NCI-H2107 treated with DMSO at 0.1 percent for 48 hours (cell line): ENCODE measurements around the gene SUN1.

ENCODE experiments used
- DNase-seq: peaks from one replicate; lab custom pipeline; 2025; ENCODE audit not compliant: unreplicated experiment; lab: John Stamatoyannopoulos, UW

SUN1 gene

GRCh38 chr7:875476-876076, 43.3 kb downstream of the SUN1 start:
- DNase-seq, result peak; percentile 56

- DNase-seq, result peak; percentile 82
These were observed 44.0 kb downstream of the SUN1 start, which contains the start of gene GET4 for GRCh38 chr7:876077-876971. TSS of gene GET4 (plus strand) at chr7:876554. CDS start at chr7:876646, 92 bp downstream.

- DNase-seq, result no peak
These were observed 44.7 kb downstream of the SUN1 start for GRCh38 chr7:876972-877311.

- peak; percentile 35 for DNase-seq
These were observed 45.3 kb downstream of the SUN1 start for GRCh38 chr7:877312-878232.

- DNase-seq, result no peak
These were observed 46.8 kb downstream of the SUN1 start for GRCh38 chr7:879093-879492.

GRCh38 chr7:879706-880105, 47.4 kb downstream of the SUN1 start:
- no peak for DNase-seq

GRCh38 chr7:880450-880849, 48.2 kb downstream of the SUN1 start:
- DNase-seq, result no peak

DNA sequence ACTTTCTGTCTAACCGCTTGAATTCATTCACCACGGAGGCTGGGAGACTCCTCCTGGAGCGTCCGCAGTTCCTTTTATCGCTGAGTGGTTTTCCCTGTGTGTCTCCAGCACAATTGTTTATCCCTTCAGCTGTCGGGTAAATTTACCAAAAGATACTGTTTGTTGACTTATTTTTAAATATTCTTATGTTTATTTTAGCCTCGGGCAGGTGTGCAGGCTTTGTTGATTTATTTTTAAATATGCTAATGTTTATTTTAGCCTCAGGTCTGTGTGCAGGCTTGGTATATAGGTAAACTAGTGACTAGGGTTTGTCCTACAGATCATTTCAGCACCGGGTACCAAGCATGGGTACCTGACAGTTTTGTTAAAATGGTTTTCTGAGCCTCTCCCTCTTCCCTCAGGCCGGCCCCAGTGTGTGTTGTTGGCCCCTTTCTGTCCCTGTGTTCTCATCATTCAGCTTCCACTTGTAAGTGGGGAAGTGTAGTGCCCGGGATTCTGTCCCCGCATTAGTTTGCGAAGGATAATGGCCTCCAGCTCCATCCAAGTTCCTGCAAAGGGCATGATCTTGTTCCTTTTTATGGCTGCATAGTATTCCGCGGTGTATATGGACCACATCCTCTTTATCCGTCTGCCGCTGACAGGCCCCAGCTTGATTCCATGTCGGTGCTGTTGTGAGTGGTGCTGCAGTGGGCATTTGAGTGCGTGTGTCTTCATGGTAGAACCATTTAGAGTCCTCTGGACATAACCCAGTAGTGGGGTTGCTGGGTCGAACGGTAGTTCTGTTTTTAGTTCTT, 49.4 kb downstream of the SUN1 start:
- no peak for DNase-seq

DNA sequence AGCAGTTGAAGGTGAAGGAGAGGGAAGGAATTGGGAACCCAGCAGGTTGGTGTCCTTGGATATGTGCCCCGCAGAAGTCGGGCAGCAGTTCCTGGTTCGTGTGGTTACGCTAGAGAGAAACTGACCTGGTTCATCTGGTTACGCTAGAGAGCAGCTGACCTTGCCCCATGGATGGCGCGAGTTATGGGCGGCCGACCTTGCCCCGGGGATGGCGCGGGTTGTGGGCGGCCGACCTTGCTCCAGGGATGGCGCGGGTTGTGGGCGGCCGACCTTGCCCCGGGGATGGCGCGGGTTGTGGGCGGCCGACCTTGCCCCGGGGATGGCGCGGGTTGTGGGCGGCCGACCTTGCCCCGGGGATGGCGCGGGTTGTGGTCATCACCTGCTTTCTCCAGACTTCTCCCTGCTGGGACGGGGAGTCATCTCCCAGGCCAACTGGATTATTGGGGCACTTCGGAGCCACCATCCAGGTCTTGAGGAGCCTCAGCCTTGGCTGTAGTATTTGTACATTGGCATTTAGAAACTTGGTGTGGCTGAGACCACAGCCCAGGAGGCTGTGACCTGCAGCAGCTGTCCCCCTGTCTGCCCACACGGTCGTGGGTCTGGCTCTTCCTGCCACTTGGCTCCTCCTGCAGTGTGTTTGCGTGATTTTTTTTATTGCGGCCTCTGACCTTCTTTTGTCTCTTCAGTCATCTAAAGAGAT, 50.2 kb downstream of the SUN1 start:
- no peak for DNase-seq

GRCh38 chr7:883055-884021, 51.1 kb downstream of the SUN1 start:
- DNase-seq, result no peak

- DNase-seq, result no peak
These were observed 52.1 kb downstream of the SUN1 start for GRCh38 chr7:884191-885003.

- no peak for DNase-seq
These were observed 53.1 kb downstream of the SUN1 start for GRCh38 chr7:885261-885892.

GRCh38 chr7:885893-886625, 53.8 kb downstream of the SUN1 start:
- no peak for DNase-seq

GRCh38 chr7:886626-887487, 54.6 kb downstream of the SUN1 start:
- no peak for DNase-seq

DNA sequence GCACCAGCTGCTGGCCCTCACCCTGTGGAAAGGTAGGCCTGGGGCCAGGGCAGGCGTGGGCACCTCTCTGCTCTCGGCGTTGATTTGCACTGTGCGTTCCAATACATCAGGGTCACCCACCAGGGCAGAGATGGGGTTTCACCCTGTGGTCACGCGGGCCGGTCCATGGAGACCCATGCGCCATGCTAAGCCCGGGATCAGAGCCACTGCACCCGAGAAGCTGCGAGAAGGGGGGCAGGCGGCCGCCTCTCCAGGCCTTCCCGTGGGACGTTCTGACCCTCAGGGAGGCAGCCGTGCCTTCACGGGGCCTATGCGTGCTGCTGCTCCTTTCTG, 55.2 kb downstream of the SUN1 start:
- DNase-seq, result no peak
